ENCODE data around the gene HSD11B2. TPM values are rescaled to one million over a fixed set of nuclear protein-coding genes. Genes with fewer than 3 reads are reported as not detected.

HSD11B2 gene
- total RNA-seq, 1 donor from 2014 or later: 0.93 TPM

DNA sequence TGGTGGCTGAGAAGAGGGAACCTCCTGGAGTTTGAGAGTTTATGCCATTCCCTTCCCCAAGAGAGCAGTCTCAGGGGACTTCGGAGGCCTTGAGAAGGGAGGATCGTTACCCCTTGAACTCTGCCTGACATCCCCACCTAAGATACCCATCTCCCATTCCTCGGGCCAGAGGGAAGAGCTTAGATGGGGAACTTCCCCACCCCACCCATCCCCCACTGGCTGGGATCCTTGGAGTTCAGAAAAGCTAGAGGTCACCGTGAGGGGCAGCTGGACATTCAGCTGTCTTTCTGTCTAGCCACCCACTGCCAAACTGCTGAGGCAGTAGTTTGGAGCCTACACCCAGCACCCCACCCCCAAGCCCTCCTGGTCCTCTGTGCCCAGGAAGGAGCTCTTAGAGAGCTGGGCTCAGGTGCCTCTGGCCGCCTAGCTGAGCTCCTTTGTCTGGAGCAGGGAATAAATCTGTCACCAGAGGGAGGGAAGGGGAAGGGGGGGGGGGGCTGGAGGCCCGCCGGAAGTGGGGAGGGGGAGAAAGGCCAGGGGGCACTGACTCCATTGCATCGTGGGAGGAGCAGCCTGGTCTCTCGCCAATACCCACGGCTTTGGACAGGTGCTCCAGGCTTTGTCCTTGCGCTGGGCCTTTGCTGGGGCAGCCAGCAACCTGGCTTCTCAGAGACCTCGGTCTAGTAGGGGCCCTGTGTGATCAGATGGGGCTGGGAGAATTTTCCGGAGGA, 1.0 kb downstream of the HSD11B2 start:
- intact Hi-C loops (cut with micrococcal nuclease): no loop called here

GRCh38 chr16:67432506-67432890, 1.6 kb downstream of the HSD11B2 start:
- intact Hi-C loops (cut with micrococcal nuclease): no loop called here

DNA sequence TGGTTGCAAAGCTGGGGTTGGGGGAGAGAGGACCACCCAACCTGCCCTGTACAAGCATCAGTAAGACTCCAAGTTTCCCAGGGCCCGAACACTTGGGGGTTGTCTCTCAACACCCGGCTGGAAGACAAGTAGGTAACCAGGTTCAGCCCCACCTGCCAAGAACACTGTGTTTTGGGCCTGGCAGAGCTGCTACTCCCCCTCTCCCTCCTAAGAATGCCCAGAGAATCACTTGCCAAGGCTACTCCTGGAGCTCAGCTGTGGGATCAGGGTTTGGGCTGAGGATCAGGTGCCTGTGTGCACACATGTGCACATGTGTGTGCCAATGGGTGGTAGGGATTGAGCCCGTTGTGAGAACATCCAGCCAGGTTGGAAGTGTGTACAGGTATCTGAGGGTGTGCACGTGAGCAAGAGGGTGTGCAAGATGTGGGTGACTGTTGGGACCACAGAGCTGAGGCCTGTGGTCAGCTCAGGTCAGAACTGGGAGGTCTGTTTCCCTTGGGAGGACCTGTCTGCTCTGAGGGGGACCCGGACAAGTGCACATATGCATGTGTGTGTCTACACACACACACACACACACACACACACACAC, 2.3 kb downstream of the HSD11B2 start:
- intact Hi-C loops (cut with micrococcal nuclease): no loop called here

GRCh38 chr16:67435758-67436164, 4.8 kb downstream of the HSD11B2 start:
- intact Hi-C loops (cut with micrococcal nuclease): no loop called here

GRCh38 chr16:67436640-67437193, 5.8 kb downstream of the HSD11B2 start:
- intact Hi-C loops (cut with micrococcal nuclease): no loop called here

DNA sequence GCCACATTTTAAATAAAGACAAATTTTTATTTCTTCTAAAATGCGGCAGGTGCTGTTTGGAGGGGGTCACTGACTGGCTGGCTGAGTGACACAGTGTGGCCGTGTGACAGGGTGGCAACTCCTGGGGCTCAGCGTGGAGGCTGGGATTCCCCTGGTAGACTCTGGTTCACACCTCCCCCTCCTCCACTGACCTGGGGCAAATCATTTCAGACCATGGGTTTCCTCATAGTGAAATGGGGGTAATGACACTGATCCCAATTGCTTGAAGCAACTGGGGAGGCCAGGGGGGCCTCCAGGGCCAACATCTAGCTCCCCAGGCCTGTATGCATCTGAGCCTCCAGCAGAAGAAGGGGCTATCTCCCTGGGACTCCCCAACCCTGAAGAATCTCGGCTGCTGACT, 6.6 kb downstream of the HSD11B2 start:
- intact Hi-C loops (cut with micrococcal nuclease): no loop called here

DNA sequence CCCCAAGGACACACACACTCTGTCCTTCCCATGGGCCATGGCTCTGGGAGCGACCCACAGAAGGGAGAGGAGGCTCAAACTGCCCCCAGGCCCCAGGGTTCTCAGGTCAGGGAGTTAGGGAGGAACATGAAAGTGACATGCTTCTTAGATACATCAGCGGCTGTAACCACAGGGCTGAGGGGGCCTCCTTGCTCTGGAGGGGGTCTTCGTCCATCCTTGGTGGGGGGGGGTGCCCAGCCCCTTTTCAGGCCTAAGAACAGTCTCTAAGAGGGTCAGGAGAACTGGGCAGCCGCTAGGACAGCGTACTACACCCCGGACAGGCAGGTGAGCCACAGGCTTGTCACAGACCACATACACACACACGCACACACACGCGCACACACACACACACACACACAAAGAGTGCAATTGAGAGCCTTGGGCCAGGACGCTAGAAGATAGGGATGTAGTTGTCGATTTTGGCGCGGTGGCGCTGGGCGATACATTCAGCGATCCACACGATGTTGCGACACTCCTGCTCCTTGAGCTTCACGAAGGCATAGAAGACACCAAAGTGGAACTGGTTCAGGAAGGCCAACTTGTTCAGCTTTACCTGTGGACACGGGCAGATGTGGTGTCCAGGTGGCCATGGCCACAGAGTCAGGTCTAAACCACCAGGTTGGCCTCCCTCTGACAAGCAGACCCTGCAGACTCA, 7.3 kb downstream of the HSD11B2 start:
- intact Hi-C loops (cut with micrococcal nuclease): no loop called here

DNA sequence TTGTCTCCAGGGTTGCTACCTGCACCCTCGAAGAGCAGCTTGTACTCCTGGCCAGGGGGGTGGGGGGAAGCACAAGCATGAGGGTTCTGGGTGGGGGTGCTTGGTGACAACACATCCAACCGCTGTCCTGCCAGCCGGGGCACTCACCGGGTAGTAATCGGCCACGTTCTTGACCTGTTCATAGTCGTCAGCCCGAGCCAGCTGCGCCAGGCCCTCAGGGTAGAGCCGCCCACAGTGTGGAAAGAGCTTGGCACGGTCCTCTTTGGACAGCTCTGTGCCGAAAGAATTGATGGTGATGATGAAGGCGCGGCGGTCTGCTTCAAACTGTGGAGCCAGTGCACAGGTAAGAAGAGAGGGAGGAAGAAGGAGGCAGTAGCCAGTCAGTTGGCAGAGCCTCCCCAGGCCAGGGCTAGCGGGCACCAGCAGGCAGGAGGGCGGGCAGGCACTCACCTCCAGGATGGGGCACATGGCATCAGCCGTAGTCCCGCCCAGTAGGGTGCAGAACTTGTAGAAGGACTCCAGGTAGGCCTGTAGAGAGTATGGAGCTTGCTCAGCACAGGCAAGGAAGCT, 8.0 kb downstream of the HSD11B2 start:
- intact Hi-C loops (cut with micrococcal nuclease): no loop called here

- intact Hi-C loops (cut with micrococcal nuclease): no loop called here
These were observed 10.4 kb downstream of the HSD11B2 start for GRCh38 chr16:67441271-67441753.

- intact Hi-C loops (cut with micrococcal nuclease): no loop called here
These were observed 11.0 kb downstream of the HSD11B2 start for GRCh38 chr16:67441907-67442306.

DNA sequence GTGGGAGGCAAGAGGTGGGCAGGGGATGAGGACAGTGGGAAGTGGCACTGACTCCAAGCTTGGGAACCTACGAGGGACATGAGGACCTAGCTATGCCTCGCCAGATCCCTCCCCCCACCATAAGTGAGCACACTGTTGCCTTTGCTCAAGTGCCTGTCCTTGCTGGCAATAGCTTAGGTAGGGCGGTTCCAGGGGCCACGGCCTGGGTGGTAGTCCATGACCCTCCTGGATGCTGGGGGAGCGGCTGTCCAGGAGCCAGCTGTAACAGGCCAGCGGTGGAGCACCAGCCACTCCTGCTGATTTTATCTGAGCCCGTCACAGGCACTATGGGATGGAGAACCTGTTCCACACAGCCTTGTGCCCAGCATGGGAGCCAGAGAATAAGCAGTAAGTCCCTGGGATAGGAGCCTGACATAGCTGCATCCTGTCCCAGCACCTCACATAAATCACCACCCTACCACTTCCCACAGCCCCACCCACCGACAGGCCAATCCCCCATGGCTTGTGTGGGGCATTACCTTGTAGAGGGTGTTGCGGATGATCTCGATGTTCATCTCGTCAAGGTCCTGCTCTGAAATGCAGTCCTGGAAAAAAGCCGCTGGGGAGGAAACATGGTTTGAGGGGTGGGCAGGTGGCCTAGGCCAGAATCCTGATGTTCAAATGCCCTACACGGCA, 11.8 kb downstream of the HSD11B2 start:
- intact Hi-C loops (cut with micrococcal nuclease): no loop called here

GRCh38 chr16:67443265-67443664, 12.3 kb downstream of the HSD11B2 start:
- intact Hi-C loops (cut with micrococcal nuclease): no loop called here

GRCh38 chr16:67444259-67445125, 13.6 kb downstream of the HSD11B2 start:
- intact Hi-C loops (cut with micrococcal nuclease): no loop called here

DNA sequence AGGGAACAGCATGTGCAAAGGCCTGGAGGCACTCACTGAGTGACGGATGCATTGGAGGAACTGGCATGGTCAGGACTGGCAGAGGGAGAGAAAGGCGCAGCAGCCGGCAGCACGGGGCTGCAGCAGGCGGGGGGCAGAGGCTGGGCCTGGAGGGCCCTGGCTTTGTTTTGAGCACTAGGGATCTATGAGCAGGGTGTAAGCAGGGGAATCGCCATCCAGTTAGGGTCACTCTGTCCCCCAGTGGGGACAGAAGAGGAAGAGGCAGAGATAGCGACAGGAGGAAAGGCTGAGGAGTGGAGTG, 14.2 kb downstream of the HSD11B2 start:
- intact Hi-C loops (cut with micrococcal nuclease): no loop called here

GRCh38 chr16:67445441-67445912, 14.6 kb downstream of the HSD11B2 start:
- intact Hi-C loops (cut with micrococcal nuclease): no loop called here

DNA sequence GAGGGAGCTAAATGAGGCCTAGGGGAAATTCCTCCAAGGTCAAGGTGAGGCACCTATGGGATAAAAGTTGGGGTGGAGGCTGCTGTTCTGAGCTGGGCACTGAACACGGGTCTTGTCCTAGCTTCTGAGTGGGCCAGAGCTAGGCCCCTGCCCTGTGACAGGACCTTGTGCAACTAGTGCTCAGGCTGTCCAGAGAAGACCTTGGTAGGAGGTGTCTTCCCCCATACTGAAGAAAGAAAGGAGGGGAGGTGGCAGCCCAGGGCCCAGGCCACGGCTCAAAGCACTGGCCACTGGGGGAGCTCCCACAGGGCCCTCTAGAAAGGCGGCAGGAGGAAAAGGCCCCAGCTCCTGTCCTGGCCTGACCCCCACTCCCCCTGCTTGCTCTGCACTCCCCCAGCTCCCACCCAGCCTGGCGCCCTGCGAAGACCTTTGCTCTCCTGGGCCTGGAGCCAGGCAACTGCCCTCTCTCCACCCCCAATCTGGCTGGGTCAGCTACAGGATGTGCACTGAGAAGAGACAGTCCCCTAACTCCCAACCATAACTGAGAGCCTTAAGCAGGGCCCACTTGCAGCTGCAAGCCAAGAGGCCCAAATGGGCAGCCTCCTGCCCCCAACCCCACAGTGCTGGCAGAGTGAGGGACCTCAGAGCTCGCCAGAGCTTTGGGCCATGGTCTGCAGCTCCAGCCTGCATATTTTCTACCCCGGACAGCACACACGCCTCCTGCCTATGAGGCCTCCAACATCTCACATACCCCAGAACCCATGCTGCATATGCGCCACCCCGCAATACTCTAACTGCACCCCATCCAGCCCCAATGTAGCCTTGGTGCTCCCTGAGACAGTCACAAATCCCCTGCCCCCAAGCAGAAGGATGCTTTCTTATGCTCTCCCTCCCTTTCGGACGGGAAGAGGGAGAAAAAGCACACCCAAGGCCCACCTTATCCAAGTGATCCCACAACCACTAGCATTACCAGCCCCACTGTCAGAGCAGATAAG, 15.3 kb downstream of the HSD11B2 start:
- intact Hi-C loops (cut with micrococcal nuclease): no loop called here

DNA sequence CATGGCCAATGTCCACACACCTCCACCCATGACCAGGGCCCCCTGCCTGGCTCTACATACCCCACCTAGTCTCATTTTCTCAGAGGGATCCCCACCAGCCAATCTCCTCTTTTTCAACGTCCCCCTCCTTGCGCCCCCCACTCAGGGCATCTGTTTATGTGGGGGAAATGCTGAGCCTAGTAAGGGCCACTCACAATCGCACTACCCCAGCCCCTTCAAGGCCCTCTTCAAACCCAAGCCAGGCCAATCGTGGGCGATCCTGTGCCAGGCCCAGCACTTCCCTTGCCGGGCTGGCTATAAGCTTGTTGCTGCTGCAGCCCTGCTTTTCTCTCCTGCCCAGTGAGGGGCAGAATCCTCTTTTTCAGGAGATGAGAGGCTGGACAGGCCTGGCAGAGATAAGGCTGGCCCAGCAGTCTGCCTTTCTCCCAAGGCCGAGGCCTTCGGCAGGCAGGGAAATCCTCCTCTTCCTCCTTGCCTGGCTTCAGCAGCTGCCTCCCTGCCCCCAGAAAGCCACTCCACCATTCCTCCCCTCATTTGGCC, 16.1 kb downstream of the HSD11B2 start:
- intact Hi-C loops (cut with micrococcal nuclease): loop anchor here (1.0 kb wide), 1 partner anchor 19 kb away; no protein-coding TSS in a partner anchor

DNA sequence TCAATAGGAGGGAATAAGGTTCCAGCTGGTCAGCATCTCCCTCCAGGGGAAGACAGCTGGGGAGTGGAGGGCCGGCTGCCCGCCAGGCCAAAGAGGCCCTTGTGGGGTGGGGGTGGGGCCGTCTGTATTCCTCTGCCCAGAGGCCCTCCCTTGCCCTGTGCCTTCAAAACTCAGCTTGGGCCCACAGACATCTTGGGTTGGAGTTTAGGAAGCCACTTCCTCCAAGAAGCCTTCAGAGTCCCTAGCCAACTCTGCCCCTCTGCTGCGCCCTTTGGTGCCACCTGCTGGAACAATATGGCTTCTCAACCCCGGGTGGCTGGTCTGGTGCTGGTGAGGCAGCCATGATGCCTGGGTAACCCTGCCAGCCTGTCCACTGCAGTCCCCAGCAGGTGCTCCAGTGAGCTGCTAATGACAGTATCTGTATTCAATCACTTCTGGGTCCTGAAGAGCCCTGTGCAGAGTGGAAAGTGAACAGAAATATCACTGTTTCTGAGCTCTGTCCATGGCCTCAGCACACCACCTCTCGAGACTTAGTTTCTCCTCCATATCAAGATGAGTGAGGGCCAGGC, 16.7 kb downstream of the HSD11B2 start:
- intact Hi-C loops (cut with micrococcal nuclease): loop anchor here (1.0 kb wide), 1 partner anchor 19 kb away; no protein-coding TSS in a partner anchor
